GM21717 (cell line): ENCODE measurements around the gene SERINC4.

Experiments used
- ATAC-seq: cut with Tn5 transposase; IDR thresholded peaks from one replicate; pipeline ENCODE4 v1.9.1; 2021; ENCODE audit warnings: mild to moderate bottlenecking, moderate library complexity; ENCODE audit not compliant: unreplicated experiment

Gene SERINC4

DNA sequence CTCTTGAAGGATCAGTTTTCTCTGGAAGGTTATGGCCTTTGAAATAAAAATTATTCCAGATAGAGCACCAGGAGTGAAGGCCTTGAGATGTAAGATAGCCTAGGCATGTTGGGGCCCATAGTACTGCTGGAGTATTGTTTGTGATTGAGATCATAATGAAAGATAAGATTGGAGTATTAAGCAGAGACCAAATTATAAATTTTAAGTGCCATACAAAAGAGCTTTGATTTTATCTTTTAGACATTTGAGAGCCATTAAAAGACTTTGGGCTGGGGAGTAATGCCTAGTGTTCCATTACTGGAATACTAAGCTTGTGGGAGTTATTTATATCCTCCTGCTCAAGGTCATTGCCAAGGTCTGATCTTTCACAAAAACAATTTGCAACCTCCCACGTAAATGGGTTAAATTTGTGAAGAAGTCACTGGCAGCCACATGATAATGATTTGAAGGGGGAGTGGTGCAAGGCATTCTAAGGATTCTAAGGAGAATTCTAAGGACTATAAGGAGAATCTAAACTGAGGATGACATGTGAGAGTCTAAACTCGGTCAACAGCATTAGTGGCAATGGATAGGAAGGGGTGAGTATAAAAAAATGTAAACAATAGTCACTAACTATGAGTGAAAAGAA lies 36.1 kb downstream of the SERINC4 start:
- ATAC-seq: no peak

DNA sequence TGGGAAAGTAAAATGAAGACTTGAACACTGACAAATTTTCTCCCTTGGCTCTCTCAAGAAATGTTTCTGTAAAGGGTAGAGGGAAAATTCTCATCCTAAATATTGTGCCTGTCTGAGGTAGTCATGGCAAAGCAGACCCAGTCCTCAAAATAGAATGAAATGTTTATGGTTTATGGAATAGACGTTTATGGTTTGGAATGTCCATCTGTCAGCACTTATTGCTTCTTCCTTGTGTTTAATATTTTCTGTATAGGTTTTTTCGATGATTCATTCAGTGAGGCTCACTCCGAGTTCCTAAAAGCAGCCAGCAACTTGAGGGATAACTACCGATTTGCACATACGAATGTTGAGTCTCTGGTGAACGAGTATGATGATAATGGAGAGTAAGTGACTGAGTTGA lies 37.2 kb downstream of the SERINC4 start:
- ATAC-seq: no peak

DNA sequence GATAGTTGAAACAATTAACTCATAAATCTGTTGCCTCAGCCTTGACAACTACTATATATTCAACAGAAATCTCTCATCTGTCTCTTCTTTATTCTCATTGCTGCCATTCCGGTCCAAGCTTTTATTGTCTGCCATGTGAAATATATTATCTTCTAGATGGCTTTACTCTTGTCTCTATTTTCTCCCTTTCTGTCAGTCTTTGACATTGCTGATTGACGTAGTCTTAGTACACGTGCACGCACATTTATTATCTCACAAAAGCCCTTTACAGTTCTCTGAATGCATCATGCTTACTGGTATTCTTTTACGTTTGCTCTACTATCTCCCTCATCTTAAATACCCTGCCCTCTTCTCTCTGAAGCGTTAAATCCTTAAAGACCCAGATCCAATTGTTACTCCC lies 48.1 kb downstream of the SERINC4 start:
- no peak for ATAC-seq

DNA sequence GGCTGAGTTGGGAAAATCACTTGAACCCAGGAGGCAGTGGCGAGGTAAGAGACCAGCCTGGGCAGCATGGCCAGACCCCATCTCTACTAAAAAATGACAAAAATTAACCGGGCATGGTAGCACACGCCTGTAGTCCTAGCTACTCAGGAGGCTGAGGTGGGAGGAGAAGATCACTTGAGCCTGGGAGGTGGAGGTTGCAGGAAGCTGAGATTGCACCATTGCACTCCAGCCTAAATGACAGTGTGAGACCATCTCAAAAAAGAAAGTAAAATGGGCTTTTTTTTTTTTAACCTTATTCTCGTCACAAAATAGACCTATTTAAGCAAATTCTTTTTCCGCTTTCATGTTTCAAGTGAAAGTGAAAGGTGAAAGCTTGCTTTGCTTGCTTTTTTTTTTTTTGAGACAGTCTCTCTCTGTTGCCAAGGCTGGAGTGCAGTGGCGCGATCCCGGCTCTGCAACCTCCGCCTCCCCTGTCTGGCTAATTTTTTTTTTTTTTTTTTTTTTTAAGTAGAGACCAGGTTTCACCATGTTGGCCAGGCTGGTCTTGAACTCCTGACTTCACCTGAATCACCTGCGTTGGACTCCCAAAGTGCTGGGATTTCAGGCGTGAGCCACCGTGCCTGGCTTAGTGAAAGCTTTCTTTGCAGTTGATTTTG lies 50.2 kb downstream of the SERINC4 start:
- peak; percentile 43 for ATAC-seq

DNA sequence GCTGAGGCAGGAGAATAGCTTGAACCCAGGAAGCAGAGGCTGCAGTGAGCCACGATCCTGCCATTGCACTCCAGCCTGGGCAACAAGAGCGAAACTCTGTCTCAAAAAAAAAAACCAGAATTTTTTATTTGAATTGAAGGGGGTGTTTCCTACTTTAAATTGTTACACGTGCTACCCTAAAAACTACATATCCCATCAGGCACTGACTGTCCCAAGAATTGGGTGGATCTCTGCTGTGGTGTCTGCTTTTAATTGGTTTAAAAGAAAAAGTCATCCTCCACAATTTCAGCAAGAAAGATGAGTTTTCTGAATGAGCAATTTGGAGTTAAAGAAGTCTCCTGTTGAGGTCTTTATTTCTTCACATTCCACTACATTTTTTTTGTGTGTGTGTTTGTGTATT lies 51.6 kb downstream of the SERINC4 start:
- no peak for ATAC-seq

DNA sequence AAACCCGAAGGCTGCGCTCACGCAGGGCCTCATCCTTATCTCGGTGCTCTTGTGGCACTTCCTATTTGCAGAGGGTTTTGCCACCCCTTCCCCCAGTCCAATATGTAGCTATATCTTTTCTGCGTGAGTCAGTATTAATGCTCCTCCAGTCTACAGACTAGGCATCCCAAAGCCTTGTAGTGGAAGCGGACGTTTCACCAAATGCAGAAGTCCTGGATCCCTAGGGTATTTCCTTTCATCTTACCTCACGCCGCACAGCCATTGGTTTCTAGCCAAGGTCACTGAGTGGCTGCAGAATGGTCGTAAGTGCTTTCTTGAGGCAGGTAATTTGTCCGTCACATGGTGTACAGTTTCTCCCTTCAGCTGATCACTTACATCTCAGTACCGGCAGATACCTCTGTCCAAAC lies 53.1 kb downstream of the SERINC4 start:
- peak; percentile 18 for ATAC-seq

DNA sequence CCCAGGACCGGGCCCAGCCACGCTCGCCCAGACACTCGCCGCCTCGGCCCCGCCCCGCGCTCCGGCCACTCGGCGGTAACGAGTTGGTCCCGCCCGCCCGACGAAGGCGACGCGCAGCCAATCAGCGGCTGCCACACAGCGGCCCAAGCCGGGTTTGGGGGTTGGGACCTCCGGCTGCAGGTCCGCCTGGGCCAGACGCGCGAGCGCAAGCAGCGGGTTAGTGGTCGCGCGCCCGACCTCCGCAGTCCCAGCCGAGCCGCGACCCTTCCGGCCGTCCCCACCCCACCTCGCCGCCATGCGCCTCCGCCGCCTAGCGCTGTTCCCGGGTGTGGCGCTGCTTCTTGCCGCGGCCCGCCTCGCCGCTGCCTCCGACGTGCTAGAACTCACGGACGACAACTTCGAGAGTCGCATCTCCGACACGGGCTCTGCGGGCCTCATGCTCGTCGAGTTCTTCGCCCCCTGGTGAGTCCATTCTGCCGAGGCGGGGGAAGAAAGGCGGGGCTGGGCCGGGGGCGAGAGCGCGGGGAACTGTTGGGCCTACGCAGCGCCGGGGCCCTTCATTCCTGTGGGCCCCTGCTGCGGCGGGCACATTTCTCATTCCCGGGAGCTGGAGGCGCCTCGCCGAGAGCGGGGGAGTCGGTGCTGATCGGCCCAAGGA lies 53.6 kb downstream of the SERINC4 start, which contains the start of gene PDIA3:
TSS of gene PDIA3 (plus strand) at position 194 of the 658 bp plus-strand sequence. CDS start at position 296, 102 bp downstream.
- ATAC-seq: peak; percentile 59
